CD4-positive, alpha-beta T cell treated with Interleukin-6 for 4 hours (primary cell): ENCODE results near the gene TPK1.
"Not testable (repeated sequence)": the region's sequence is repeated elsewhere in the genome, so short reads cannot be mapped to it uniquely, and the experiment has no call there.

Source experiments
- DNase-seq: peaks from one replicate; pipeline ENCODE4 v3.0.0-alpha.2; 2020; ENCODE audit warnings: mixed read lengths

Gene TPK1

GRCh38 chr7:144606261-144606660, 229.6 kb downstream of the TPK1 start:
- DNase-seq: no peak

GRCh38 chr7:144596953-144597352, 238.9 kb downstream of the TPK1 start:
- no peak for DNase-seq

- DNase-seq: no peak
Observed at GRCh38 chr7:144594580-144594979, 241.3 kb downstream of the TPK1 start.

- DNase-seq: no peak
Observed at GRCh38 chr7:144588559-144589051, 247.2 kb downstream of the TPK1 start.

- no peak for DNase-seq
Observed at GRCh38 chr7:144587701-144588100, 248.2 kb downstream of the TPK1 start.

- no peak for DNase-seq
Observed at GRCh38 chr7:144584726-144585125, 251.1 kb downstream of the TPK1 start.

GRCh38 chr7:144579687-144580086, 256.2 kb downstream of the TPK1 start:
- no peak for DNase-seq

- no peak for DNase-seq
Observed at GRCh38 chr7:144575456-144575855, 260.4 kb downstream of the TPK1 start.

- not testable (repeated sequence) for DNase-seq
Observed at GRCh38 chr7:144574753-144575152, 261.1 kb downstream of the TPK1 start.

GRCh38 chr7:144568233-144568632, 267.6 kb downstream of the TPK1 start:
- no peak for DNase-seq

- no peak for DNase-seq
Observed at GRCh38 chr7:144565586-144565985, 270.3 kb downstream of the TPK1 start.

GRCh38 chr7:144549861-144550260, 286.0 kb downstream of the TPK1 start:
- no peak for DNase-seq

- no peak for DNase-seq
Observed at GRCh38 chr7:144548556-144548955, 287.3 kb downstream of the TPK1 start.

GRCh38 chr7:144547888-144548287, 288.0 kb downstream of the TPK1 start:
- DNase-seq: no peak

GRCh38 chr7:144546782-144547181, 289.1 kb downstream of the TPK1 start:
- DNase-seq: no peak

- DNase-seq: no peak
Observed at GRCh38 chr7:144545330-144545729, 290.5 kb downstream of the TPK1 start.

GRCh38 chr7:144534655-144535395, 301.0 kb downstream of the TPK1 start:
- no peak for DNase-seq

GRCh38 chr7:144534196-144534595, 301.7 kb downstream of the TPK1 start:
- DNase-seq: no peak

GRCh38 chr7:144531181-144531580, 304.7 kb downstream of the TPK1 start:
- no peak for DNase-seq

GRCh38 chr7:144529269-144529926, 306.5 kb downstream of the TPK1 start:
- DNase-seq: no peak

- no peak for DNase-seq
Observed at GRCh38 chr7:144528536-144529045, 307.3 kb downstream of the TPK1 start.

- DNase-seq: no peak
Observed at GRCh38 chr7:144527051-144527471, 308.8 kb downstream of the TPK1 start.

GRCh38 chr7:144525956-144526355, 309.9 kb downstream of the TPK1 start:
- no peak for DNase-seq

GRCh38 chr7:144524271-144524670, 311.6 kb downstream of the TPK1 start:
- no peak for DNase-seq
